WTC11 (cell line): Measurements from ENCODE around the gene CADM1. TPM values are rescaled to one million over a fixed set of nuclear protein-coding genes. Genes with fewer than 3 reads are reported as not detected.

Experiments
- ATAC-seq: fragments of 200-7000 bp; cut with Tn5 transposase; 2 replicates; pipeline ENCODE4 v1.10.0; 2021; ENCODE audit warnings: mild to moderate bottlenecking, moderate library complexity
- CTCF ChIA-PET: fragments of 300-600 bp; sonication (Branson Sonifier 250); formaldehyde crosslinking; loops from one replicate; lab custom pipeline; 2021; ENCODE audit warnings: antibody characterized with exemption; lab: Charles Lee
- POLR2A ChIA-PET: fragments of 350-600 bp; sonication (Branson Sonifier 250); formaldehyde crosslinking; loops from one replicate; lab custom pipeline; 2021; ENCODE audit warnings: antibody characterized with exemption; lab: Charles Lee
- DNase-seq: peaks from one replicate; pipeline ENCODE4 v3.0.0; 2021; ENCODE audit warnings: low spot score
- H3K27ac Mint-ChIP-seq: 2 replicates; pipeline ENCODE4 v1.8.0; 2021; ENCODE audit warnings: mixed read lengths
- H3K27me3 Mint-ChIP-seq: 2 replicates; pipeline ENCODE4 v1.8.0; 2021; ENCODE audit warnings: low read depth, mild to moderate bottlenecking, moderate library complexity, mixed read lengths
- H3K36me3 Mint-ChIP-seq: 2 replicates; pipeline ENCODE4 v1.8.0; 2021; ENCODE audit warnings: mixed read lengths
- H3K4me1 Mint-ChIP-seq: 2 replicates; pipeline ENCODE4 v1.8.0; 2022; ENCODE audit warnings: mixed read lengths
- H3K4me3 Mint-ChIP-seq: 2 replicates; pipeline ENCODE4 v1.8.0; 2021; ENCODE audit warnings: mild to moderate bottlenecking, moderate library complexity, mixed read lengths
- H3K9me3 Mint-ChIP-seq: 2 replicates; pipeline ENCODE4 v1.8.0; 2021; ENCODE audit warnings: mixed read lengths
- ARID4B ChIP-seq: sonication (generic); formaldehyde crosslinking; IDR thresholded peaks from 2 replicates; pipeline ENCODE4 v1.8.0; 2023; ENCODE audit warnings: missing genetic modification reagents, mild to moderate bottlenecking, borderline replicate concordance
- ATF2 ChIP-seq: sonication (generic); formaldehyde crosslinking; IDR thresholded peaks from 2 replicates; pipeline ENCODE4 v1.8.1; 2022; ENCODE audit warnings: low read depth, missing genetic modification reagents, borderline replicate concordance
- ATF6 ChIP-seq: sonication (generic); formaldehyde crosslinking; IDR thresholded peaks from 2 replicates; pipeline ENCODE4 v1.8.1; 2023; ENCODE audit warnings: mild to moderate bottlenecking, missing genetic modification reagents
- EMX1 ChIP-seq: fragments of 250-450 bp; sonication (Bioruptor Pico); IDR thresholded peaks from 2 replicates; pipeline ENCODE4 v1.8.0; 2021; ENCODE audit warnings: mild to moderate bottlenecking
- GRHL2 ChIP-seq: fragments of 250-450 bp; sonication (Bioruptor Pico); IDR thresholded peaks from 2 replicates; pipeline ENCODE4 v1.8.0; 2022; ENCODE audit warnings: mild to moderate bottlenecking, moderate library complexity; ENCODE audit not compliant: insufficient replicate concordance, severe bottlenecking
- NFE2L1 ChIP-seq: sonication (generic); formaldehyde crosslinking; IDR thresholded peaks from 2 replicates; pipeline ENCODE4 v1.8.1; 2023; ENCODE audit warnings: missing genetic modification reagents
- NR3C1 ChIP-seq: sonication (generic); formaldehyde crosslinking; conservative IDR thresholded peaks from 2 replicates; pipeline ENCODE4 v1.8.1; 2023; ENCODE audit warnings: low read depth, mild to moderate bottlenecking, missing genetic modification reagents
- OVOL2 ChIP-seq: fragments of 250-450 bp; sonication (Bioruptor Pico); IDR thresholded peaks from 2 replicates; pipeline ENCODE4 v1.9.0; 2021; ENCODE audit warnings: mild to moderate bottlenecking, borderline replicate concordance
- PRRX2 ChIP-seq: fragments of 250-450 bp; sonication (Bioruptor Pico); IDR thresholded peaks from 2 replicates; pipeline ENCODE4 v1.8.0; 2021; ENCODE audit warnings: mild to moderate bottlenecking
- RORB ChIP-seq: fragments of 250-450 bp; sonication (Bioruptor Pico); IDR thresholded peaks from 2 replicates; pipeline ENCODE4 v1.9.0; 2021; ENCODE audit warnings: mild to moderate bottlenecking
- TEAD1 ChIP-seq: sonication (generic); formaldehyde crosslinking; IDR thresholded peaks from 2 replicates; pipeline ENCODE4 v1.8.0; 2022; ENCODE audit warnings: mild to moderate bottlenecking, missing genetic modification reagents
- ZBTB21 ChIP-seq: sonication (generic); formaldehyde crosslinking; IDR thresholded peaks from 2 replicates; pipeline ENCODE4 v1.8.1; 2023; ENCODE audit warnings: mild to moderate bottlenecking, missing genetic modification reagents, borderline replicate concordance
- ZNF317 ChIP-seq: sonication (generic); formaldehyde crosslinking; IDR thresholded peaks from 2 replicates; pipeline ENCODE4 v1.8.1; 2023; ENCODE audit warnings: low read depth, mild to moderate bottlenecking, moderate library complexity, missing genetic modification reagents, borderline replicate concordance
- ZNF396 ChIP-seq: fragments of 250-450 bp; sonication (Bioruptor Pico); IDR thresholded peaks from 2 replicates; pipeline ENCODE4 v1.8.0; 2021; ENCODE audit warnings: mild to moderate bottlenecking, moderate library complexity, borderline replicate concordance
- total RNA-seq: library from RNA; stranded (reverse); gene quantifications from 3 replicates; pipeline ENCODE4 v1.2.3, GENCODE V29; 2021
- TF ChIP-seq, protein P1 (sequence below): sonication (generic); formaldehyde crosslinking; IDR thresholded peaks from 2 replicates; pipeline ENCODE4 v1.8.0; 2023; ENCODE audit warnings: mild to moderate bottlenecking, missing genetic modification reagents

CADM1 gene
- total RNA-seq, 1 experiment from 2014 or later: 26.8 TPM

DNA sequence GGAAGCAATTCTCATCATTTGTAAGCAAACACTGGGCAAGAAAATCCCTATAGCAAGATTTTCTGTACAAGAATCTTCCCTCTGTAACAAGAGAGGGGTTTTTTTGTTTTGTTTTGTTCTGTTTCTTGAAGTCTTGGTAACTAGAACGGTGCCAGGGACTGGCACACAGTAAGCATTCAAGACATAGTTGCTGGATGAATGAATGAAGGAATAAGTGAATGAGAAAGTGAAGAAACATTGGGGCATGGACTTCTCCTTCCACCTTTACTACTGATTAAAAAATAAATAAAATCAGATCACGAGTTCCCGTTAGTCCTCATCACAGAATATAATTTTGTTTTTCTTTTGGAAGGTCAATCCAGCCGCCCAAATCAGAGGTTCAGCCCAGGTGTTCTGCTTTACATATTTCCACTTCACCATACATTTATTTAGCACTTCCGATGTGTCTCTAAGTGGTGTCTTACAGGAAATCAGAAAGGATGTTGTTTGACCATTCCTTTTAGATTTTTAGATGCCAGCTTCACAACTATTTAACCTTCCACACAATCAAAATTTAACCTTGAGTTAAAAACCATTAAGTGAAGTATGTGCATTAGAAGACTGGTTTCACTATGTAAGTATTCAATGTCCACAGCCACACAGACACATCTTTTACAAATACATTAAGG is 281.2 kb downstream of the CADM1 start:
- no peak overlapping the region for H3K4me3 Mint-ChIP-seq
- CTCF ChIA-PET: interaction anchor here (4.0 kb wide), 1 partner anchor 7 kb away, joined by 43 read pairs; no protein-coding TSS in a partner anchor
- H3K36me3 Mint-ChIP-seq: no peaks in the 10 kb centered on the region
- POLR2A ChIA-PET: no interaction called here
- ATAC-seq: no peak
- H3K9me3 Mint-ChIP-seq: no peaks in the 10 kb centered on the region
- no peaks in the 10 kb centered on the region for H3K27me3 Mint-ChIP-seq
- H3K27ac Mint-ChIP-seq: 0 out of 2 replicates have a peak overlapping the region, but pooled peaks have one; percentile 34
- no peak for DNase-seq
- TF ChIP-seq ZNF317 (CRISPR knock-in tag) (no peak), RORB (CRISPR knock-in tag) (no peak), OVOL2 (CRISPR knock-in tag) (no peak), ZBTB21 (CRISPR knock-in tag) (no peak), ARID4B (no peak), ZNF396 (no peak), ATF6 (CRISPR knock-in tag) (no peak), TEAD1 (no peak), NR3C1 (CRISPR knock-in tag) (no peak), EMX1 (CRISPR knock-in tag) (no peak), NFE2L1 (CRISPR knock-in tag) (no peak), PRRX2 (CRISPR knock-in tag) (no peak), GRHL2 (no peak), ATF2 (no peak)
- TF ChIP-seq, protein P1, sequence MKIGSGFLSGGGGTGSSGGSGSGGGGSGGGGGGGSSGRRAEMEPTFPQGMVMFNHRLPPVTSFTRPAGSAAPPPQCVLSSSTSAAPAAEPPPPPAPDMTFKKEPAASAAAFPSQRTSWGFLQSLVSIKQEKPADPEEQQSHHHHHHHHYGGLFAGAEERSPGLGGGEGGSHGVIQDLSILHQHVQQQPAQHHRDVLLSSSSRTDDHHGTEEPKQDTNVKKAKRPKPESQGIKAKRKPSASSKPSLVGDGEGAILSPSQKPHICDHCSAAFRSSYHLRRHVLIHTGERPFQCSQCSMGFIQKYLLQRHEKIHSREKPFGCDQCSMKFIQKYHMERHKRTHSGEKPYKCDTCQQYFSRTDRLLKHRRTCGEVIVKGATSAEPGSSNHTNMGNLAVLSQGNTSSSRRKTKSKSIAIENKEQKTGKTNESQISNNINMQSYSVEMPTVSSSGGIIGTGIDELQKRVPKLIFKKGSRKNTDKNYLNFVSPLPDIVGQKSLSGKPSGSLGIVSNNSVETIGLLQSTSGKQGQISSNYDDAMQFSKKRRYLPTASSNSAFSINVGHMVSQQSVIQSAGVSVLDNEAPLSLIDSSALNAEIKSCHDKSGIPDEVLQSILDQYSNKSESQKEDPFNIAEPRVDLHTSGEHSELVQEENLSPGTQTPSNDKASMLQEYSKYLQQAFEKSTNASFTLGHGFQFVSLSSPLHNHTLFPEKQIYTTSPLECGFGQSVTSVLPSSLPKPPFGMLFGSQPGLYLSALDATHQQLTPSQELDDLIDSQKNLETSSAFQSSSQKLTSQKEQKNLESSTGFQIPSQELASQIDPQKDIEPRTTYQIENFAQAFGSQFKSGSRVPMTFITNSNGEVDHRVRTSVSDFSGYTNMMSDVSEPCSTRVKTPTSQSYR: no peak
- peaks cover 55% of the 10 kb centered on the region for H3K4me1 Mint-ChIP-seq
